A549 (cell line): ENCODE data around the gene NRAP. TPM values are rescaled to one million over a fixed set of nuclear protein-coding genes. Genes with fewer than 3 reads are reported as not detected.

Source experiments
- ATAC-seq, 2 experiments: fragments of 200-7000 bp in 1 of 2; fragments of >200 bp in 1 of 2; cut with Nextera tagmentation in 1 of 2; cut with Tn5 transposase in 1 of 2; 3 replicates each; pipeline versions ENCODE4 v1.8.0 to v1.9.1; 2018 to 2020; ENCODE audit warnings: mild to moderate bottlenecking in 1 of 2, moderate library complexity in 1 of 2
- CTCF ChIA-PET: fragments of 300-600 bp; sonication (Branson Sonifier 250); formaldehyde crosslinking; extraction: SDS; loops from one replicate; lab custom pipeline; 2021; ENCODE audit warnings: antibody characterized with exemption, inconsistent platforms; lab: Yijun Ruan, JAX
- POLR2A ChIA-PET: fragments of 350-600 bp; formaldehyde crosslinking; extraction: SDS; loops from one replicate; lab custom pipeline; 2021; ENCODE audit warnings: antibody characterized with exemption, inconsistent platforms; lab: Yijun Ruan, JAX
- DNase-seq, 2 experiments: peaks; one replicate each; pipeline versions ENCODE4 v3.0.0 to v3.0.0-alpha.2; 2011 to 2016; ENCODE audit warnings: low read depth in 1 of 2, low spot score in 1 of 2
- FAIRE-seq: peaks from 2 replicates; lab custom pipeline; 2011; peaks lifted over from hg19 to GRCh38; lab: Jason Lieb, UNC
- H3K27ac ChIP-seq, 2 experiments: fragments of >200 bp; sonication (Bioruptor Twin); formaldehyde crosslinking; 3 replicates each; pipeline ENCODE4 v1.5.1; 2016 to 2017
- H3K4me1 ChIP-seq: fragments of >200 bp; sonication (Bioruptor Twin); formaldehyde crosslinking; 3 replicates; pipeline ENCODE4 v1.6.1; 2016
- H3K4me2 ChIP-seq: fragments of >200 bp; sonication (Bioruptor Twin); formaldehyde crosslinking; 3 replicates; pipeline ENCODE4 v1.6.1; 2016
- H3K4me3 ChIP-seq: fragments of >200 bp; sonication (Bioruptor Twin); formaldehyde crosslinking; 3 replicates; pipeline ENCODE4 v1.5.1; 2016
- H3K9me3 ChIP-seq: fragments of >200 bp; sonication (Bioruptor Twin); formaldehyde crosslinking; 3 replicates; pipeline ENCODE4 v1.6.1; 2016
- ATOH8 ChIP-seq: fragments of 250-450 bp; sonication (Bioruptor Pico); IDR thresholded peaks from 2 replicates; pipeline ENCODE4 v1.5.0; 2020; ENCODE audit warnings: low read depth, mild to moderate bottlenecking, moderate library complexity
- BHLHE40 ChIP-seq: IDR thresholded peaks from 2 replicates; pipeline ENCODE4 v1.6.1; 2012; ENCODE audit warnings: low read depth, low read length, inconsistent platforms
- CBX2 ChIP-seq: fragments of 200-600 bp; sonication (generic); IDR thresholded peaks from 2 replicates; pipeline ENCODE4 v1.6.1; 2016; ENCODE audit warnings: low read depth, mild to moderate bottlenecking, borderline replicate concordance
- CBX8 ChIP-seq: fragments of 200-600 bp; sonication (generic); IDR thresholded peaks from 2 replicates; pipeline ENCODE4 v1.6.1; 2016
- CHD4 ChIP-seq: fragments of 200-600 bp; sonication (generic); IDR thresholded peaks from 2 replicates; pipeline ENCODE4 v1.6.1; 2016; ENCODE audit warnings: antibody characterized with exemption, mild to moderate bottlenecking, borderline replicate concordance
- E2F6 ChIP-seq: IDR thresholded peaks from 2 replicates; pipeline ENCODE4 v1.6.1; 2012; ENCODE audit warnings: low read depth, borderline replicate concordance
- FOSB ChIP-seq: fragments of 250-450 bp; sonication (Bioruptor Pico); IDR thresholded peaks from 2 replicates; pipeline ENCODE4 v1.5.0; 2020; ENCODE audit warnings: mild to moderate bottlenecking, moderate library complexity
- FOSL2 ChIP-seq, 2 experiments: fragments of 450-650 bp in 1 of 2; fragments of >200 bp in 1 of 2; sonication (Bioruptor Twin) in 1 of 2; formaldehyde crosslinking; IDR thresholded peaks; 2 replicates each; pipeline versions ENCODE4 v1.5.0 to v1.6.1; 2016 to 2020; ENCODE audit warnings: mild to moderate bottlenecking in 1 of 2, moderate library complexity in 1 of 2
- HDAC2 ChIP-seq: fragments of 200-600 bp; sonication (generic); IDR thresholded peaks from 2 replicates; pipeline ENCODE4 v1.6.1; 2016
- HES2 ChIP-seq: fragments of >200 bp; sonication (Bioruptor Twin); formaldehyde crosslinking; IDR thresholded peaks from 2 replicates; pipeline ENCODE4 v1.6.1; 2016
- HEYL ChIP-seq: fragments of 250-450 bp; sonication (Bioruptor Pico); IDR thresholded peaks from 2 replicates; pipeline ENCODE4 v1.8.0; 2021; ENCODE audit warnings: mild to moderate bottlenecking, moderate library complexity
- HOXA7 ChIP-seq: fragments of 250-450 bp; sonication (Bioruptor Pico); IDR thresholded peaks from 2 replicates; pipeline ENCODE4 v1.5.0; 2020; ENCODE audit warnings: mild to moderate bottlenecking, moderate library complexity
- HOXB13 ChIP-seq: fragments of 250-450 bp; sonication (Bioruptor Pico); IDR thresholded peaks from 2 replicates; pipeline ENCODE4 v1.5.0; 2020; ENCODE audit warnings: low read depth, mild to moderate bottlenecking, moderate library complexity
- JUNB ChIP-seq: fragments of >200 bp; sonication (Bioruptor Twin); formaldehyde crosslinking; IDR thresholded peaks from 2 replicates; pipeline ENCODE4 v1.6.1; 2016
- KDM1A ChIP-seq: fragments of 200-600 bp; sonication (generic); IDR thresholded peaks from 2 replicates; pipeline ENCODE4 v1.6.1; 2016; ENCODE audit warnings: low read depth, mild to moderate bottlenecking
- MAX ChIP-seq: IDR thresholded peaks from 2 replicates; pipeline ENCODE4 v1.6.1; 2012
- MYC ChIP-seq: IDR thresholded peaks from 2 replicates; pipeline ENCODE4 v1.6.1; 2012; ENCODE audit warnings: mild to moderate bottlenecking, inconsistent platforms, low read length, improper control_type of control experiment, borderline replicate concordance
- PBX3 ChIP-seq: IDR thresholded peaks from 2 replicates; pipeline ENCODE4 v1.6.1; 2012
- POLR2AphosphoS2 ChIP-seq: conservative IDR thresholded peaks from 2 replicates; pipeline ENCODE4 v1.6.1; 2012; ENCODE audit warnings: low read length, improper control_type of control experiment, inconsistent platforms
- RCOR1 ChIP-seq: fragments of 150-350 bp; IDR thresholded peaks from 2 replicates; pipeline ENCODE4 v1.6.1; 2014; ENCODE audit warnings: antibody characterized with exemption, low read length, low read depth
- REST ChIP-seq: fragments of 200-600 bp; sonication (generic); IDR thresholded peaks from 2 replicates; pipeline ENCODE4 v1.6.1; 2016; ENCODE audit warnings: antibody characterized with exemption, mild to moderate bottlenecking, moderate library complexity
- RNF2 ChIP-seq: fragments of 200-600 bp; sonication (generic); IDR thresholded peaks from 2 replicates; pipeline ENCODE4 v1.6.1; 2016; ENCODE audit warnings: low read depth, mild to moderate bottlenecking, antibody characterized with exemption, moderate library complexity, borderline replicate concordance
- SREBF2 ChIP-seq: fragments of 450-650 bp; IDR thresholded peaks from 2 replicates; pipeline ENCODE4 v1.6.1; 2014; ENCODE audit warnings: mild to moderate bottlenecking, moderate library complexity
- TFCP2L1 ChIP-seq: fragments of 250-450 bp; sonication (Bioruptor Pico); IDR thresholded peaks from 2 replicates; pipeline ENCODE4 v1.5.0; 2021; ENCODE audit warnings: mild to moderate bottlenecking
- TP53 ChIP-seq: fragments of 250-450 bp; sonication (Bioruptor Pico); IDR thresholded peaks from 2 replicates; pipeline ENCODE4 v1.5.0; 2021; ENCODE audit warnings: mild to moderate bottlenecking, moderate library complexity
- ZFP36 ChIP-seq: fragments of 450-650 bp; IDR thresholded peaks from 2 replicates; pipeline ENCODE4 v1.6.1; 2014; ENCODE audit warnings: borderline replicate concordance; ENCODE audit not compliant: partially characterized antibody
- ZSCAN20 ChIP-seq: fragments of 250-450 bp; sonication (Bioruptor Pico); IDR thresholded peaks from 2 replicates; pipeline ENCODE4 v1.8.0; 2022; ENCODE audit warnings: mild to moderate bottlenecking, moderate library complexity
- WGBS: methylation state at CpG from one replicate; pipeline ENCODE4 v1.1.6; 2017; ENCODE audit errors: missing lambda C conversion rate; 5-methylcytosine and 5-hydroxymethylcytosine counted together
- polyA plus RNA-seq, 4 experiments: library from polyadenylated mRNA; depleted of rRNA in 3 of 4; stranded (reverse); fragments of >200 nt; fragmentation: RNase III in 1 of 4; extraction: RNeasy Plus Mini Kit Qiagen cat#74134 plus additional on column Dnase treatment in 1 of 4; gene quantifications; 2 replicates in 3 of 4; 3 replicates in 1 of 4; pipeline ENCODE4 v1.2.3, GENCODE V29; 2011 to 2017

Gene NRAP
- polyA plus RNA-seq, 2 of the 4 experiments (the other 2 are of a cell fraction) = not detected

- TF ChIP-seq CBX2 = no peak
- no peak for TF ChIP-seq ZSCAN20
- no peak for TF ChIP-seq TFCP2L1 (CRISPR knock-in tag)
- TF ChIP-seq BHLHE40 = no peak
- no peak for TF ChIP-seq HEYL (CRISPR knock-in tag)
- TF ChIP-seq ATOH8 = no peak
- TF ChIP-seq HOXB13 (CRISPR knock-in tag) = no peak
- TF ChIP-seq HDAC2 = no peak
Measured at GRCh38 chr10:113665352-113665751, 1.5 kb upstream of the NRAP start (continued).

- no peak overlapping the region for H3K27ac ChIP-seq
- ATAC-seq = no peak
- 0 out of 3 replicates have a peak, but pooled peaks cover 2% of the 10 kb centered on the region for H3K4me1 ChIP-seq
- no peak overlapping the region for H3K4me3 ChIP-seq
- ChIA-PET CTCF (interaction anchor here (1.8 kb wide), 1 partner anchor 16 kb away, joined by 9 read pairs; the partner anchor contains the start of gene CASP7), POLR2A (interaction anchor here (0.7 kb wide), 1 partner anchor 440 kb away, joined by 3 read pairs; no protein-coding TSS in a partner anchor)
- 7% methylated on average over 5 of the region's 5 CpGs for WGBS
- TF ChIP-seq POLR2AphosphoS2 (no peak), CBX8 (peak; percentile 40; the same call in 1 of the 2 replicates), FOSL2 (IDR thresholded peaks at IDR 0.05) (no peak), FOSL2 (CRISPR knock-in tag; IDR thresholded peaks at IDR 0.05) (peak; percentile 35; the same call in 1 of the 2 replicates)
- H3K9me3 ChIP-seq = no peaks in the 10 kb centered on the region
- 0 out of 3 replicates have a peak overlapping the region, but pooled peaks have one; percentile 20 for H3K4me2 ChIP-seq
- DNase-seq = peak; percentile 20 to 38
- FAIRE-seq = peak; percentile 51
Measured at GRCh38 chr10:113663142-113663541, 699 bp downstream of the NRAP start.

- no peak for TF ChIP-seq KDM1A
- TF ChIP-seq, all 56 proteins: peak for 0
- no peak for FAIRE-seq
- Histone ChIP-seq H3K4me2 (no peak overlapping the region), H3K27ac (no peak overlapping the region), H3K4me3 (no peak overlapping the region), H3K9me3 (no peaks in the 10 kb centered on the region), H3K4me1 (0 out of 3 replicates have a peak, but pooled peaks cover 2% of the 10 kb centered on the region)
- CTCF ChIA-PET = no interaction called here
- DNase-seq = no peak
- no peak for ATAC-seq
- 94% methylated on average over 2 of the region's 2 CpGs for WGBS
- POLR2A ChIA-PET = no interaction called here
Measured at GRCh38 chr10:113661332-113661731, 2.5 kb downstream of the NRAP start.

GRCh38 chr10:113657544-113657943 is 6.3 kb downstream of the NRAP start:
- ChIA-PET CTCF (interaction anchor here (1.6 kb wide), 2 partner anchors 8 to 22 kb away, joined by 3 to 4 read pairs; partner anchors contain the start of gene CASP7), POLR2A (no interaction called here)
- H3K27ac ChIP-seq = no peak overlapping the region
- H3K4me2 ChIP-seq = no peak overlapping the region
- FAIRE-seq = no peak
- no peak for DNase-seq
- H3K4me1 ChIP-seq = no peaks in the 10 kb centered on the region
- no peaks in the 10 kb centered on the region for H3K9me3 ChIP-seq
- ATAC-seq = no peak
- H3K4me3 ChIP-seq = no peak overlapping the region
- TF ChIP-seq CHD4 (no peak), HEYL (CRISPR knock-in tag) (no peak), FOSB (CRISPR knock-in tag) (no peak), PBX3 (no peak), HDAC2 (no peak), TP53 (CRISPR knock-in tag) (no peak), MAX (no peak), CBX2 (no peak), ZFP36 (no peak), SREBF2 (no peak), RNF2 (no peak), JUNB (no peak), HOXA7 (CRISPR knock-in tag) (no peak), MYC (no peak), RCOR1 (no peak), REST (no peak), E2F6 (no peak), HES2 (no peak)
